Effector memory CD8-positive, alpha-beta T cell (primary cell): ENCODE measurements around the gene ODAM.
"Not testable (repeated sequence)": the region's sequence is repeated elsewhere in the genome, so short reads cannot be mapped to it uniquely, and the experiment has no call there.

Experiments used
- ATAC-seq: fragments of 150-1000 bp; cut with Tn5 transposase; replicated peaks from 2 replicates; pipeline ENCODE4 v1.10.0; 2021; ENCODE audit warnings: mild to moderate bottlenecking, moderate library complexity
- DNase-seq, 3 experiments: peaks; one replicate each; pipeline ENCODE4 v3.0.0; 2021
- H3K27ac Mint-ChIP-seq, 2 donors: one replicate each; pipeline ENCODE4 v1.8.0; 2022; ENCODE audit warnings: mild to moderate bottlenecking in 2 of 2, mixed read lengths in 2 of 2, moderate library complexity in 2 of 2
- H3K27me3 Mint-ChIP-seq, 2 donors: one replicate each; pipeline ENCODE4 v1.8.0; 2022; ENCODE audit warnings: mixed read lengths in 2 of 2
- H3K36me3 Mint-ChIP-seq: one replicate; pipeline ENCODE4 v1.8.0; 2022; ENCODE audit warnings: mild to moderate bottlenecking, moderate library complexity, mixed read lengths; ENCODE audit not compliant: insufficient read depth
- H3K4me1 Mint-ChIP-seq, 2 donors: one replicate each; pipeline ENCODE4 v1.8.0; 2022; ENCODE audit warnings: low read depth in 2 of 2, mixed read lengths in 2 of 2
- H3K4me3 Mint-ChIP-seq, 2 donors: one replicate each; pipeline ENCODE4 v1.8.0; 2022; ENCODE audit warnings: mild to moderate bottlenecking in 2 of 2, mixed read lengths in 2 of 2, moderate library complexity in 2 of 2
- H3K9me3 Mint-ChIP-seq, 2 donors: one replicate each; pipeline ENCODE4 v1.8.0; 2022; ENCODE audit warnings: mixed read lengths in 2 of 2

The ODAM gene

DNA sequence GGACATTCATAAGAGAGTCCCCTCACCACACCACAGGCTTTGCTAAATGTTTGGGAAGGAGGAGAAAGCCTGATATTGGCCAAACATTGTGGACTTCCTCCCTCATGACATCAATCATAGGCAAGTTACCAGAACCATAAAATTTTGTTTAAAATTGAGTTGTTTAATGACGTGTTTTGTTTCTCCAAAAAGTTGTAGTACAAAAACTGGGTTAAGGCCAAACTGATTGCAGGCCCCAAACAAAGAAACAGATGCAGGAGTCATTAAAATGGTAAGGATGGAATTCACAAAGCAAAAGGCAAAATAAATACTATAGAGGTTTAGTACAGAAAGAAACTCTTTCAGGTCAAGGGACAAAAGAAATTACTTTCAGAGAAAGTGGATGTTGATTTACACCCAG is 3.9 kb upstream of the ODAM start:
- ATAC-seq (no peak), DNase-seq (no peak)
- Mint-ChIP-seq H3K27me3 (no peaks in the 10 kb centered on the region), H3K9me3 (peaks cover 0 to 2% of the 10 kb centered on the region in 2 donors), H3K27ac (no peak overlapping the region), H3K4me1 (no peaks in the 10 kb centered on the region), H3K4me3 (no peak overlapping the region), H3K36me3 (no peaks in the 10 kb centered on the region)

DNA sequence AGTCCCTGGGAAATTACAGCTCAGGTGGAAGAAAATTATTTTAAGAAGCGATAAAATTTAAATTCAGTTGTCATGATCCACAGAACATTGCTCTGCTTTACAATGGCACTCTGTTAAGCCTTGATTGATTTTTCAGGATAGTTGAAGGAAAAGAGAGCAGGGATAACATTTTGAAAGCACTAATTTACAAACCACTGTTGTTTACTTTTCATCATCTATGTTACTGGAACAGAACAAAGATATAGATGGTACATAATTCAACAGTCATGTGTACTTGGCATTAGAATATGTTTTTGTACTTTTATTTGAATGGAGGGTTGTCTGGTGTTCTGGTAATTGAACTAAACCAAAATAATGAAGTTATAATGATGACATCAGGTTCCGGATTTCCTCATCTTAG is 2.6 kb upstream of the ODAM start:
- no peak overlapping the region for H3K27ac Mint-ChIP-seq
- H3K27me3 Mint-ChIP-seq, result no peaks in the 10 kb centered on the region
- DNase-seq (no peak), ATAC-seq (no peak)
- H3K4me3 Mint-ChIP-seq, result no peak overlapping the region
- no peaks in the 10 kb centered on the region for H3K4me1 Mint-ChIP-seq
- no peaks in the 10 kb centered on the region for H3K36me3 Mint-ChIP-seq
- peaks cover 0 to 2% of the 10 kb centered on the region in 2 donors for H3K9me3 Mint-ChIP-seq

DNA sequence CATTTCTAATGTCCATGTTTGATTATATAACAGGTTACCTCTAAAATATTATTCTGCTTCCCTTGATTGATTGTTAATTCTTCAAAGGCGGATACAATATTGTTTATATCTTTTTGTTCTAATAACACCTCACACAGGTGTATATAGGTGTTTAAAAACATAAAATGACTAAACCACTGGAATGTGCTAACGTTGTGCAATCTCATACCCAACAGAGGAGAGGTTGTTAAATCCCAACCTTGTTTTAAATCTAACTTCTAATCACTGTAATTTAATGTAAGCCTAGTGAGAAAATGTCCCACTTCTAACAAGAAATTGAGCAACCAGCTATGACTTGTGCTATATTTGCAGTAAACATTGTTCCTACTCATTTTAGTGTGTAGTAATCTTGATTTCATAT is 1.3 kb downstream of the ODAM start:
- Mint-ChIP-seq H3K4me3 (no peak overlapping the region), H3K36me3 (no peaks in the 10 kb centered on the region), H3K27ac (no peak overlapping the region), H3K9me3 (peaks cover 0 to 5% of the 10 kb centered on the region in 2 donors), H3K4me1 (no peaks in the 10 kb centered on the region), H3K27me3 (no peaks in the 10 kb centered on the region)
- DNase-seq, result no peak
- ATAC-seq, result no peak

DNA sequence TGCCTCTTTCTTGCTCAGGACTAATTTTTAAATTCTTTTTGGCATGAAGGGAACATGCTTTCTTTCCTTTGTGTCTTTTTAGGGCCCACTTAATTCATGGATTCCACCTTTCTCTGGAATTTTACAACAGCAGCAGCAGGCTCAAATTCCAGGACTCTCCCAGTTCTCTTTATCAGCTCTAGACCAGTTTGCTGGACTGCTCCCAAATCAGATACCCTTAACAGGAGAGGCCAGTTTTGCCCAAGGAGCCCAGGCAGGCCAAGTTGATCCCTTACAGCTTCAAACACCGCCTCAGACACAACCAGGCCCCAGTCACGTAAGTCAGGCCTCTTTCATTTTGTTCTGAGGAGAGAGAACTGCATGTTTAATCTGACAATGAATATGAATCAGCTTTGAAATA is 2.3 kb downstream of the ODAM start:
- DNase-seq (no peak), ATAC-seq (no peak)
- peaks cover 0 to 5% of the 10 kb centered on the region in 2 donors for H3K9me3 Mint-ChIP-seq
- no peaks in the 10 kb centered on the region for H3K4me1 Mint-ChIP-seq
- H3K27ac Mint-ChIP-seq, result no peak overlapping the region
- H3K4me3 Mint-ChIP-seq, result no peak overlapping the region
- no peaks in the 10 kb centered on the region for H3K36me3 Mint-ChIP-seq
- no peaks in the 10 kb centered on the region for H3K27me3 Mint-ChIP-seq

DNA sequence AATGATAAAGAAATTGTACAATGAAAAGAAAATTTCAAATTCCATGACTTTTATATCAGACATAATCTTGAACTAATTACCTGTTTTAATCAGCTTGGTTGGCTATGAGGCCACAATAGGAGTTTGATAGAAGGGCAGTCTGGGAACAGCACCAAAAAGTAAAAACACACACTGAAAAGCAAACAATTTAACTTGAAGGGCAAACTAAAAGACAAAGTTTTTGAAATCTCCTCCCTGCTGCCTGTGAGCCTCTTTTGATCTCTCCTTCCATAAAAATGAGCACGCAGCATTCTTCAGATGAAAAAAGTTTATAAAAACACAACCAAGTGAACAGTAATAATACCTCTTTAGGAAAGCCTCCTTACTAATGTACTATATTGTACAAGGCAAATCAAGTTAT is 8.1 kb downstream of the ODAM start:
- no peak overlapping the region for H3K27ac Mint-ChIP-seq

DNA sequence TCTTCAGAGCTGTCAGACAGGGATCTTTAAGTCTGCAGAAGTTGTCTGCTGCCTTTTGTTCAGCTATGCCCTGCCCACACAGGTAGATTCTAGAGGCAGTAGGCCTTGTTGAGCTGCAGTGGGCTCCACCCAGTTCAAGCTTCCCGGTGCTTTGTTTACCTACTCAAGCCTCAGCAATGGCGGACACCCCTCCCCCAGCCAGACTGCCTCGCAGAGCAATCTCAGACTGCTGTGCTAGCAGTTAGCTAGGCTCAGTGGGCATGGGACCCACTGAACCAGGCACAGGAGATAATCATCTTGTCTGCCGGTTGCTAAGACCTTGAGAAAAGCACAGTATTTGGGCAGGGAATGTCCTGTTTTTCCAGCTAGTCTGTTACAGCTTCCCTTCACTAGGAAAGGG is 17.2 kb downstream of the ODAM start:
- DNase-seq, H3K4me1 Mint-ChIP-seq, H3K27ac Mint-ChIP-seq, H3K4me3 Mint-ChIP-seq, ATAC-seq, H3K27me3 Mint-ChIP-seq, H3K36me3 Mint-ChIP-seq: not testable (repeated sequence)
- peaks cover 14 to 17% of the 10 kb centered on the region in 2 donors for H3K9me3 Mint-ChIP-seq

More for the DNA sequence above, 8.1 kb downstream of the ODAM start:
- no peak for DNase-seq
- ATAC-seq, result no peak
- Mint-ChIP-seq H3K9me3 (peaks cover 0 to 9% of the 10 kb centered on the region in 2 donors), H3K4me1 (no peaks in the 10 kb centered on the region), H3K4me3 (no peak overlapping the region), H3K27me3 (no peaks in the 10 kb centered on the region), H3K36me3 (no peaks in the 10 kb centered on the region)

DNA sequence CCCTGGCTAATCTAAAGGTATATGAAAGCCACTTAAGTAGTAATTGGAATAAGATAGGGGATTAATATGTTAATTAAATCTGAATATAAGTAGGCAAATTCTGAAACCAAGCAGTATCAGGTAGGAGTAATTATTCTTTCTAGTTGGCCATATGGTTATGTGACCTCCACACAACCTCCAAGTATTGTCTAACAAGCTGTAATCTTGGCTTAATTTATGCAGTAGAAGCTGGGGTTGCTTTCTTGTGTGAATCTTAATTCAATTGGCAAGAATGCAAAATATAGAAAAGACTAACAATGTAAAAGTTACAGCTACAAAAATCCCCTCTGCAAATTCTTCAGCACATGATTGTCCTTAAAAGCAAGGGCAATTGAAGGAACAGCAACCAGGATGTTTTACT is 20.6 kb downstream of the ODAM start:
- H3K4me3 Mint-ChIP-seq, H3K27me3 Mint-ChIP-seq, H3K36me3 Mint-ChIP-seq, H3K4me1 Mint-ChIP-seq, DNase-seq, ATAC-seq, H3K9me3 Mint-ChIP-seq, H3K27ac Mint-ChIP-seq: not testable (repeated sequence)

DNA sequence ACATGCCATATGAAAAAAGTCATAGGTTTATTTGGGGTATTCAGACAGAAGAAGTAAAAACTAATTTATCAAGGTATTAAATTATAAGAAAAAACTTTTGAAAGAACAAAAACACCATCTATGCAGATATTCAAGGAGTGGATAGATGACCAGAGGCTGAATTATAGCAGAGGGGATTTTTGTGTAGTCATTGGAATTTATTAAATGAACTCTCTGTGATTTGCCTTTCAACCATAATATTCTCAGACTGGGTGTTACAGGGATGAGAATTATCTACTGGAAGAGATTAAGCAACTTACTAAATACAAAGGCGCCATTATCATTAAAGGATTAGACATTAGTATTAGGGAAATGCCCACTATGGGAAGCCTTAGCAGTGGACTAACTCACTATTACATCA is 21.0 kb downstream of the ODAM start:
- H3K27ac Mint-ChIP-seq, DNase-seq, H3K9me3 Mint-ChIP-seq, H3K36me3 Mint-ChIP-seq, H3K27me3 Mint-ChIP-seq, H3K4me3 Mint-ChIP-seq, H3K4me1 Mint-ChIP-seq, ATAC-seq: not testable (repeated sequence)

DNA sequence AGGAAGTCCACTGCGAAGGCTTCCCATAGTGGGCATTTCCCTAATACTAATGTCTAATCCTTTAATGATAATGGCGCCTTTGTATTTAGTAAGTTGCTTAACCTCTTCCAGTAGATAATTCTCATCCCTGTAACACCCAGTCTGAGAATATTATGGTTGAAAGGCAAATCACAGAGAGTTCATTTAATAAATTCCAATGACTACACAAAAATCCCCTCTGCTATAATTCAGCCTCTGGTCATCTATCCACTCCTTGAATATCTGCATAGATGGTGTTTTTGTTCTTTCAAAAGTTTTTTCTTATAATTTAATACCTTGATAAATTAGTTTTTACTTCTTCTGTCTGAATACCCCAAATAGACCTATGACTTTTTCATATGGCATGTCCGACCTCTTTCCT is 25.9 kb downstream of the ODAM start:
- H3K27me3 Mint-ChIP-seq, H3K27ac Mint-ChIP-seq: not testable (repeated sequence)

DNA sequence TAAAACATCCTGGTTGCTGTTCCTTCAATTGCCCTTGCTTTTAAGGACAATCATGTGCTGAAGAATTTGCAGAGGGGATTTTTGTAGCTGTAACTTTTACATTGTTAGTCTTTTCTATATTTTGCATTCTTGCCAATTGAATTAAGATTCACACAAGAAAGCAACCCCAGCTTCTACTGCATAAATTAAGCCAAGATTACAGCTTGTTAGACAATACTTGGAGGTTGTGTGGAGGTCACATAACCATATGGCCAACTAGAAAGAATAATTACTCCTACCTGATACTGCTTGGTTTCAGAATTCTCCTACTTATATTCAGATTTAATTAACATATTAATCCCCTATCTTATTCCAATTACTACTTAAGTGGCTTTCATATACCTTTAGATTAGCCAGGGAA is 26.3 kb downstream of the ODAM start:
- H3K27ac Mint-ChIP-seq, DNase-seq, H3K4me1 Mint-ChIP-seq, H3K9me3 Mint-ChIP-seq, H3K27me3 Mint-ChIP-seq, ATAC-seq, H3K4me3 Mint-ChIP-seq, H3K36me3 Mint-ChIP-seq: not testable (repeated sequence)

More for the DNA sequence above, 25.9 kb downstream of the ODAM start:
- H3K4me1 Mint-ChIP-seq, DNase-seq, H3K4me3 Mint-ChIP-seq, H3K9me3 Mint-ChIP-seq, ATAC-seq, H3K36me3 Mint-ChIP-seq: not testable (repeated sequence)

DNA sequence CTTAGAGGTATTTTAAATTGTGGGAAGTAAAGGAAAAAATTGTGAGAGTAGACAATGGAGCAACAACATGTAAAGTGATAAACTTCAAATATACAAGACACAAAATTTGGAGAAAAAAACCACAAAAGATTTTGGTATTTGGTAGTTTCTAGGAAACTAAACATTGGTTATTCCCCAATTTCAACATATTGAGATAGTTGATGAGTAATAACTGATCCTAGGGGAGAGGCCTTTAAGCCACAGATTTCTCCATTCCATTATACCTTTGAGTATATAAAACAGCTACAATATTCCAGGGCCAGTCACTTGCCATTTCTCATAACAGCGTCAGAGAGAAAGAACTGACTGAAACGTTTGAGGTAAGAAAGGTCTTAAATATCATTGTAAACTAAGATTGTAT is 30.3 kb downstream of the ODAM start, which contains the start of gene FDCSP:
FDCSP (plus strand) TSS at position 301 of the 400 bp plus-strand sequence. CDS start 5,071 bp downstream, outside the sequence.
- no peak for DNase-seq
- H3K9me3 Mint-ChIP-seq, result peaks cover 0 to 4% of the 10 kb centered on the region in 2 donors
- no peak for ATAC-seq
- no peak within 1 kb of the TSS for H3K27ac Mint-ChIP-seq
- H3K4me1 Mint-ChIP-seq, result no peaks in the 10 kb centered on the region
- H3K27me3 Mint-ChIP-seq, result no peaks in the 10 kb centered on the region
- no peak within 1 kb of the TSS for H3K4me3 Mint-ChIP-seq
- H3K36me3 Mint-ChIP-seq, result no peaks in the 10 kb centered on the region

DNA sequence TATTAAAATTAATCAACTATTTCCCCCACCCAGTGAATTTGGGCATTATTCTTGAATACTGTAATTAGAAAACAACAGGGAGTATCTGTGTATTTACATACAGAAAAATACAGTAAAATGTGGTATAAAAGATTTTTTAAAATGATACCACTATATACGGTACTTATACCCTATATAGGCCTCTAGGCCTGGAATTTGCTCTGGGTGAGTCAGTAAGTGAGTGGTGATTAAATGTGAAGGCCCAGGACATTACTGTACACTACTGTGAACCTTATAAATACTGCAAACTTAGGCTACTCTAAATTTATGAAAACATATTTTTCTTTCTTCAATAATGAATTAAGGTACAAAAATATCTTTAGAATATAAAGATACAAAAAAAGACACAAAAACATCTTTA is 40.6 kb downstream of the ODAM start:
- Mint-ChIP-seq H3K4me1 (no peaks in the 10 kb centered on the region), H3K9me3 (peaks cover 0 to 4% of the 10 kb centered on the region in 2 donors), H3K27me3 (no peaks in the 10 kb centered on the region), H3K36me3 (no peaks in the 10 kb centered on the region), H3K4me3 (no peak overlapping the region), H3K27ac (no peak overlapping the region)
- DNase-seq, result no peak
- no peak for ATAC-seq

DNA sequence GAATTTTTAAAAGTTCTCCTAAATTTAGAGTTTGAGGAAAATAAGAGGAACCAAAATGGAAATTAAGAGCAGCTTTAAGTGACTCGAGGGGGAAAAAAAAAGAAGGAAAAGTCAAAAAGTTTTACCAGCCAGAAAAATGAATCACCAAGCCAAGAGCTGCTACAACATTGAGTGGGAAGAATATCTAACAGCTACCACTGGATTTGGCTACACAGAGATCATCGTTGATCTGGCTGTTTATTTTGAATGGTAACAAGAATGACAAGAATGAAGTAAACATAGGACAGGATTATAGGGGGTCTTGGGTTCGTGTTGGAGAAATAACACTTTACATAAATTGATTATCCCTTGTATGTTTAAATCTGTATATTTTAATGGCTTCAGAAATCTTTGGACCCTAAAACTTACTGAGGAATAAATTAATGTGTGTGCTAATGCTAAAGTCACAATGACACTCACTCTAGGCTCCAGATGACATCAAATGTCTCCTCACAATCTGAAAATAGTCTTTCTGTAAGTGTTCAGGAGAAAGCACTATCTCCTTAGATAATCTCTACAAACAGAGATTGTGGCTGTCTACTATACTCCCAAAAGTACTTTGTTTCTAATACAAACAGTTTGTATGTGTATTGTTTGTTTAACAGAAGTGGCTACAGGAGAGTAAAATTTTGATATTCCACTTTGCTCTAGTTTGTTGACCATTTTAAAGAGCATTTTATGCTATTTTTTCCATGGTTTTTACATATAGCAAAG is 43.8 kb downstream of the ODAM start:
- Mint-ChIP-seq H3K4me1 (no peaks in the 10 kb centered on the region), H3K27me3 (no peaks in the 10 kb centered on the region), H3K4me3 (no peak overlapping the region), H3K27ac (no peak overlapping the region), H3K36me3 (no peaks in the 10 kb centered on the region), H3K9me3 (peaks cover 0 to 4% of the 10 kb centered on the region in 2 donors)
- ATAC-seq (no peak), DNase-seq (no peak)

DNA sequence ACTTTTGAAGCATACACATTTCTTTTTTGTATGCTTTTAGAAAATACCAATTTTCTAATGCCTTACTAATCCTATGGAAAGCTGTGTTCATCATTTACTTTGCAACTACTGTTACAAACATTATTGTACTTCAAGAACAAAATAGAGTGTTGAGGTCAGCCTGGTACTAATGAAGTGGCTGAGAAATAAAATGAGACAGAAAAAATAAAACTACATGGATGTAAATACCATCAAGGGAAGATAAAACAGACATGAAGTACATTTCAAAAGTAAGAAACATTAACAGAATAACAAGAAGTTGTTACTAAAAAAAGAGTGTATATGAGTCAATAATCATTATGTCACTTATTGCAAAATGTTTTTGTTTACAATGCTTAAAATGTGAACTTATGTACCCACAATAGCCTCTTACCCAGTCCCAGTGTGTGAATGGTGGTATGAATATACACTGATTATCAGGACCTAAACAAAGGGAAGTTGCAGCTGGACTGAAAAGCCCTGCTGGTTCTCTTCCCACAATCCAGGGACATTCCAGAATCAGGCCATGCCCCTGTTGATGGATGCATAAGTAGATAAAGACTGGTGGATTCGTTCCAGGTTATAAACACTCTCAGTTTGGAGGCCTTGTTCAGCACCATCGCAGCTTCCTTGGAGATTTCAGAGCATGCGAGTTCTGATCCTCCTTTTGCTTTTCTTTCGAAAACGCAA is 44.5 kb downstream of the ODAM start:
- H3K36me3 Mint-ChIP-seq, result no peaks in the 10 kb centered on the region
- no peaks in the 10 kb centered on the region for H3K4me1 Mint-ChIP-seq
- H3K27ac Mint-ChIP-seq, result no peak overlapping the region
- H3K4me3 Mint-ChIP-seq, result no peak overlapping the region
- DNase-seq, result no peak
- no peaks in the 10 kb centered on the region for H3K27me3 Mint-ChIP-seq
- peaks cover 0 to 4% of the 10 kb centered on the region in 2 donors for H3K9me3 Mint-ChIP-seq
- ATAC-seq, result no peak
